GM19025 (cell line): ENCODE results near the gene HDAC9.
"Not testable (repeated sequence)": the region's sequence is repeated elsewhere in the genome, so short reads cannot be mapped to it uniquely, and the experiment has no call there.

ENCODE experiments used
- ATAC-seq: cut with Tn5 transposase; IDR thresholded peaks from one replicate; pipeline ENCODE4 v1.9.1; 2021; ENCODE audit warnings: mild to moderate bottlenecking, low read depth, moderate library complexity; ENCODE audit not compliant: unreplicated experiment

Gene HDAC9

GRCh38 chr7:18905316-18905943 lies 409.9 kb downstream of the HDAC9 start:
- ATAC-seq = no peak

- ATAC-seq = no peak
Observed at GRCh38 chr7:18906901-18907300, 411.4 kb downstream of the HDAC9 start.

- no peak for ATAC-seq
Observed at GRCh38 chr7:18913106-18913505, 417.6 kb downstream of the HDAC9 start.

GRCh38 chr7:18916826-18917225 lies 421.3 kb downstream of the HDAC9 start:
- no peak for ATAC-seq

GRCh38 chr7:18927134-18927533 lies 431.6 kb downstream of the HDAC9 start:
- ATAC-seq = no peak

- no peak for ATAC-seq
Observed at GRCh38 chr7:18936265-18936664, 440.7 kb downstream of the HDAC9 start.

- no peak for ATAC-seq
Observed at GRCh38 chr7:18939771-18940592, 444.4 kb downstream of the HDAC9 start.

GRCh38 chr7:18940593-18941134 lies 445.1 kb downstream of the HDAC9 start:
- ATAC-seq = no peak

GRCh38 chr7:18941207-18941606 lies 445.7 kb downstream of the HDAC9 start:
- ATAC-seq = no peak

GRCh38 chr7:18948521-18948920 lies 453.0 kb downstream of the HDAC9 start:
- no peak for ATAC-seq

- ATAC-seq = no peak
Observed at GRCh38 chr7:18952846-18953245, 457.3 kb downstream of the HDAC9 start.

- no peak for ATAC-seq
Observed at GRCh38 chr7:18958627-18959026, 463.1 kb downstream of the HDAC9 start.

- ATAC-seq = no peak
Observed at GRCh38 chr7:18960725-18961124, 465.2 kb downstream of the HDAC9 start.

- no peak for ATAC-seq
Observed at GRCh38 chr7:18962031-18962430, 466.5 kb downstream of the HDAC9 start.

- ATAC-seq = no peak
Observed at GRCh38 chr7:18965657-18966056, 470.1 kb downstream of the HDAC9 start.

- ATAC-seq = not testable (repeated sequence)
Observed at GRCh38 chr7:18967755-18968154, 472.2 kb downstream of the HDAC9 start.

- no peak for ATAC-seq
Observed at GRCh38 chr7:18971839-18972238, 476.3 kb downstream of the HDAC9 start.

- ATAC-seq = no peak
Observed at GRCh38 chr7:18974803-18975202, 479.3 kb downstream of the HDAC9 start.

- ATAC-seq = no peak
Observed at GRCh38 chr7:18975276-18975675, 479.7 kb downstream of the HDAC9 start.

- no peak for ATAC-seq
Observed at GRCh38 chr7:18975689-18976280, 480.2 kb downstream of the HDAC9 start.

- no peak for ATAC-seq
Observed at GRCh38 chr7:18976715-18977471, 481.3 kb downstream of the HDAC9 start.
